Measurements from ENCODE around the gene OR6K6.

OR6K6 gene

DNA sequence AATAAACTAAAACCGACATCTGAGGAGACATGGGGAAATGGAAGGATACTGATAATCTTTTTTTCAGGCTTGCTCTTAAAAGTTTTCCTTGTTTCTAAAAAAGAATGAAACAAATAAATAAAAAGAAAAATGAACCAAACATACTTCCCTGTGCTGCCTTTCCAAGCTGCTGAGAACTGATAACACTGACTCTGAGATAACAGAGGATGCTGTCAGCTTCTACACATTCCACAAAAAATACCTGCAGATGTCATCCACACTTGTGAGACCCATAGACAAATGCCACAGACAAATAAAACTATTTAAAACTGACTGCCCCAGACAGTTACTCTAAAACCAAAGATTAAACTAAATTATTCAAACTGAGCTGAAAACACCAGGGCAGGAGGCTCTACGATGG lies 22.0 kb upstream of the OR6K6 start:
- Histone ChIP-seq H3K9ac (ENCODE audit: low read depth, low read length) (no peak overlapping the region), H3K27ac (ENCODE audit: low read length) (no peak overlapping the region), H3K27me3 (ENCODE audit: insufficient read depth, low read length) (no peaks in the 10 kb centered on the region), H3K9me3 (ENCODE audit: insufficient read depth, low read depth, low read length) (no peaks in the 10 kb centered on the region), H3K4me3 (ENCODE audit: low read length) (no peak overlapping the region), H3K4me1 (ENCODE audit: insufficient read depth, low read length) (no peaks in the 10 kb centered on the region), H3K36me3 (ENCODE audit: insufficient read depth, low read depth, low read length) (no peaks in the 10 kb centered on the region)

DNA sequence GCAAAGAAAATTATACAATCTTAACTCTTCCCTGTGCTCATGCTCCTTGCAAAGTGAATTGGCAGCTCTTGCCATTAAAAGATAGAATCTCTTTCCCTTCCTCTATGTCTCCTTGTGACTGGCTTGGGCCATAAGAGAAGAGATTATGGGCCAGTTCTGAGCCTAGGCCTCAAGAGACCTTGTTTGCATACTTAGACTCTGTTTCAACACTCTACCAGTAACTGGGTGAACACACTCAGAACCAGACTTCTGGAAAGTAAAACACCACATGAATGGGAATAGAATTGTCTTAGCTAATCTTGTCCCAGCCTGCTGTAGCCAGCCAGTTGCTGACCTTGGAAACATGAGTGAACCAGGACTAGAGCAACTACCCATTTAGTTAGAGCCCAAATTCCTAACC lies 18.7 kb upstream of the OR6K6 start:
- H3K36me3 ChIP-seq (ENCODE audit: insufficient read depth, low read depth, low read length), result no peaks in the 10 kb centered on the region
- no peak overlapping the region for H3K4me3 ChIP-seq (ENCODE audit: low read length)
- H3K4me1 ChIP-seq (ENCODE audit: insufficient read depth, low read length), result no peaks in the 10 kb centered on the region
- H3K9me3 ChIP-seq (ENCODE audit: insufficient read depth, low read depth, low read length), result no peaks in the 10 kb centered on the region
- no peak overlapping the region for H3K27ac ChIP-seq (ENCODE audit: low read length)
- no peak overlapping the region for H3K9ac ChIP-seq (ENCODE audit: low read depth, low read length)
- no peaks in the 10 kb centered on the region for H3K27me3 ChIP-seq (ENCODE audit: insufficient read depth, low read length)

DNA sequence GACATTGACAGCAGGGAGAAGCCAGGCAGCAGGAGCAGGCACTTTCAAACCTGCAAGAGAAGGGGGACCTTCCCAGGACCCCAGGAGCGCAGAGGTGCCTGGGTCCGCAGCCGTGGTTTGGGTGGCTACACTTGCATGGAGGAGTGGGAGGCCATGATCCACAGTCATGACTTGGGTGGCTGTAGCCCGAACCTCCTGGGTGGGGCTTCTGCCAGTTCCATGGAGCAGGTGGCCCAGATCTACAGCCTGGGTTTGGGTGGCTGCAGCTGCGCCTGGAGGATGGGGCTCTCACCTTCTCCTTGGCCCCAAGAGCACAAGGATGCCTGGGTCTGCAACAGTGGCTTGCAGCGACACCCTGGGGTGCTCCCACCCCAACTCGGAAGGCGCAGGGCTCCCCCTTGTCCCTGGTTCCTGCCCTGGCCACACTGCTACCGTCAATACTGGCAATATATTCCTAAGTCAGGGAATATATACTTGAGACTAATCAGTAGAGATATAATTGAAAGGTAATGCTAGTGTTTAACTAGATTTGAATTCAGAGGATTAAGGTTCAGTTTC lies 2.3 kb upstream of the OR6K6 start:
- no peaks in the 10 kb centered on the region for H3K27me3 ChIP-seq (ENCODE audit: insufficient read depth, low read length)
- no peaks in the 10 kb centered on the region for H3K9me3 ChIP-seq (ENCODE audit: insufficient read depth, low read depth, low read length)
- no peaks in the 10 kb centered on the region for H3K36me3 ChIP-seq (ENCODE audit: insufficient read depth, low read depth, low read length)
- no peak overlapping the region for H3K4me3 ChIP-seq (ENCODE audit: low read length)
- H3K4me1 ChIP-seq (ENCODE audit: insufficient read depth, low read length), result no peaks in the 10 kb centered on the region
- no peak overlapping the region for H3K9ac ChIP-seq (ENCODE audit: low read depth, low read length)
- H3K27ac ChIP-seq (ENCODE audit: low read length), result no peak overlapping the region

DNA sequence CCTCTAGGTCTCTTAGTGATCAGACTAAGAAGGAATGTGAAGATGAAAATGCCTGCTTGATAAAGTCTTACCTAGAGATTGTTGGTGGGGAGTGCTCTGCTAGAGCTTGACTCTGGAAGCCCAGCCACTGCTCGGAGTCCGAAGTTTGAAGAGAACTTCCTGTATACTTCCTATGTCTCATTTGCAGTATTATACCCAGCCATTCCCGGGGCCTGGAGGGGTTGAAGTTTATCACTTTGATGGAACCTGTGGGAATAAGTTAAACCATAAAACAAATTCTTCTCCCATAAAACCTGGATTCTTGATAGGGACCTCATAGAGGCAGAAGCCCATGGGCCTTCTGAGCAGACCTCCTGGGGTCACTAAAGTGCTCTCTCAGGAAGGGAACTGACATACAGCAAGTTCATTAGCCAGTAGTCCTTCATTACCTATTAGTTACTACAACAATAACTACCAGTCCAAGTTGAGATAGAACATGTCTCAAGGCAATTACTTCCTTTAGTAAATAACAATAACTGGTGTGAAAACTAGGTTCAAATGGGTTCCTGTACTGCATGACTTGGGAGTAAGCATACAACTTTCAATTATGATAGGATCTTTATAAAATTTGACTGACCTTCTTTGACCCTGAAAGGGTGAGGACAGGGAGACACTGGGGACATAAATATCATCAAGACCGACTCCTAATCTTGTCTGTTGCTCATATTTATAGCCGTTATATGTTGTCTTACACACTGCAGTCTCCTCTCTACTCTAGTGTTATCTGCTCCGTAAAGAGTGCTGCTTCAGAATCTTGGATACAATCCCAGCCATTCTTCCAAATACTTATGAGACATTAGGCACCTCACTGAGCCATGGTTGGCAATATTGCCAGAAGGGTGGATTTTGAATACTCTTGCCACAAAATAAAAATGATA lies 17.7 kb downstream of the OR6K6 start, which contains the start of gene OR6N1:
OR6N1 (minus strand) TSS at position 246 of the 917 bp plus-strand sequence. CDS start 5,513 bp downstream, outside the sequence.
- H3K27me3 ChIP-seq (ENCODE audit: insufficient read depth, low read length), result no peaks in the 10 kb centered on the region
- no peak within 1 kb of the TSS for H3K4me3 ChIP-seq (ENCODE audit: low read length)
- no peak within 1 kb of the TSS for H3K9ac ChIP-seq (ENCODE audit: low read depth, low read length)
- no peaks in the 10 kb centered on the region for H3K4me1 ChIP-seq (ENCODE audit: insufficient read depth, low read length)
- no peak within 1 kb of the TSS for H3K27ac ChIP-seq (ENCODE audit: low read length)
- no peaks in the 10 kb centered on the region for H3K9me3 ChIP-seq (ENCODE audit: insufficient read depth, low read depth, low read length)
- H3K36me3 ChIP-seq (ENCODE audit: insufficient read depth, low read depth, low read length), result no peaks in the 10 kb centered on the region

DNA sequence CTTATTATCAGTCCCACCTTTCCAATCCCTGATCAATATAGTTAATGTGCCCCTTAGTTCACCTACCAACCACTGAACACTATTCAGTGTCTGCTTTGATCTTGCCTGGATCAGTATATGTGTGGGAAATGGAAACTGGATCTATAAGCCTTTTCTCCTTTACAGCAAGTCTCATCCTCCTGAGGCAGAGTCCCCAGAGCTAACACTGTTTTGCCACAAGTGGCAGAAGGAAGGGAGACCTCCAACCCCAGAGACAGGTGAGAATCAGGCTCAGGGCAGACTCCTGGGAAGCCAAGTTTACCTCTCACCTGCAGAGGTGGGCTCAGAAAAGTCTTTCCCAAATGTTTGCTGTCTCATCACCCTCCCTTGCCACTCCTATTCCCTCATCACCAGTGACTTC lies 26.6 kb downstream of the OR6K6 start, which contains the start of gene OR6N2:
OR6N2 (minus strand) TSS at position 101 of the 400 bp plus-strand sequence. CDS start 3,569 bp downstream, outside the sequence.
- H3K4me1 ChIP-seq (ENCODE audit: insufficient read depth, low read length), result no peaks in the 10 kb centered on the region
- no peaks in the 10 kb centered on the region for H3K36me3 ChIP-seq (ENCODE audit: insufficient read depth, low read depth, low read length)
- no peak within 1 kb of the TSS for H3K27ac ChIP-seq (ENCODE audit: low read length)
- H3K4me3 ChIP-seq (ENCODE audit: low read length), result no peak within 1 kb of the TSS
- no peaks in the 10 kb centered on the region for H3K9me3 ChIP-seq (ENCODE audit: insufficient read depth, low read depth, low read length)
- no peaks in the 10 kb centered on the region for H3K27me3 ChIP-seq (ENCODE audit: insufficient read depth, low read length)
- H3K9ac ChIP-seq (ENCODE audit: low read depth, low read length), result no peak within 1 kb of the TSS

DNA sequence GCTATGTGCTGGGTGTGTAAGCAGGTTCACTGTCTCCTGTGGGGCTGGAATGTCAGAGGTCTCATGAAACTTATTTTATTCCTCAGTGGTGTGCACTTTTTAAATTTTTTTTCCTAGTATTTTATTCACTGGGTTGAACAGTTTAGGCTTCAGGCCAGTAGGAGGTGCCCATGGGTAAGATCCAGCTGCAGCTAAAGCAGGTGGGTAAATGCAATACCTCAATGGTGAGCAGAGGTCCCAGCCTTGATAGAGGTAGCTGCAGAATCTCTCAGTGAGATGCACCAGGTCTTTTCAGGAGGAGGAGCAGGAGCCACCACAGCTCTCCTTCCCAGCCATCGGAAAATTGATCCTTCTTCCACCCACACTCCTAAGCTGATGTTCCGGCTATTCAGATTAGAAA lies 39.1 kb downstream of the OR6K6 start:
- Histone ChIP-seq H3K4me1 (ENCODE audit: insufficient read depth, low read length) (no peaks in the 10 kb centered on the region; the same call in 1 of the 2 replicates), H3K27me3 (ENCODE audit: insufficient read depth, low read length) (no peaks in the 10 kb centered on the region), H3K9ac (ENCODE audit: low read depth, low read length) (no peak overlapping the region), H3K4me3 (ENCODE audit: low read length) (no peak overlapping the region), H3K27ac (ENCODE audit: low read length) (no peak overlapping the region), H3K9me3 (ENCODE audit: insufficient read depth, low read depth, low read length) (no peaks in the 10 kb centered on the region), H3K36me3 (ENCODE audit: insufficient read depth, low read depth, low read length) (no peaks in the 10 kb centered on the region)

DNA sequence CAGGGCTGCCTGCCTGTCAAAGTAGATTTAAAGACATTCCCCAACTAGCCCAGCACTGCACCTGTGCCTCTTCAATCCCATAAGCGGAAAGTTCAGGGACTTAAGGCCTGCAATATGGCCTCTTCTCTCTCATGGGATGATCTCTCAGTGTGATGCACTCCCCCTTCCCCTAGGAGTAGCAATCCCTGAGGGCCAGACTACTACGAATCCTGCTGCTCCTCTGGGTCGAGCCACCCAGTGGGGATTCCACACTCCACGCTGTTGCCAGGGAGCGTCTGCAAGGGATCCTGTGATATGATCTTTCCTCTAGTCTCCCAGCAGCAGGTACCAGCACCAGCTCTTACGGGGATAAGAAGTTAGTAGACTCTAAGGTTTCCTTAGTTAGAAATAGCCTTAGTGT lies 39.7 kb downstream of the OR6K6 start:
- no peak overlapping the region for H3K9ac ChIP-seq (ENCODE audit: low read depth, low read length)
- H3K4me1 ChIP-seq (ENCODE audit: insufficient read depth, low read length), result no peaks in the 10 kb centered on the region; the same call in 1 of the 2 replicates
- H3K4me3 ChIP-seq (ENCODE audit: low read length), result no peak overlapping the region
- no peaks in the 10 kb centered on the region for H3K9me3 ChIP-seq (ENCODE audit: insufficient read depth, low read depth, low read length)
- no peak overlapping the region for H3K27ac ChIP-seq (ENCODE audit: low read length)
- H3K36me3 ChIP-seq (ENCODE audit: insufficient read depth, low read depth, low read length), result no peaks in the 10 kb centered on the region
- no peaks in the 10 kb centered on the region for H3K27me3 ChIP-seq (ENCODE audit: insufficient read depth, low read length)

DNA sequence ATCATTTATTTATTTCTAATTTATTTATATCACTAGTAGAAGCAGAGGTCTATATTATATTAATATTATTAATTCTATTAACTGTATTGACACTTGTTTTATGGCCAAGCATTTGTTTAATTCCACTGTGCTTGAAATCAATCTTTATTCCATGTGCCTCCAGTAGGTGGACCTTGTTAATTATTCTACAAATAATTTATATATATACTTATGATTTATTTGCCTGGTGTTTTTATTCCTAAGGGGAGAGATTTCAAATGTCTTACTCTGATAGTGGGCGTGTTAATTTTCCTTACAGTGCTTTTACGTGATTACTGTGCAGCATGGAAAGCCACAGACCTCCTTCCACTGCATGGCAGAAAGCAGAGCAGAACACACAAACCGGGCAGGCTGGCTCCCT lies 44.0 kb downstream of the OR6K6 start:
- no peaks in the 10 kb centered on the region; the same call in 1 of the 2 replicates for H3K4me1 ChIP-seq (ENCODE audit: insufficient read depth, low read length)
- no peak overlapping the region for H3K9ac ChIP-seq (ENCODE audit: low read depth, low read length)
- H3K4me3 ChIP-seq (ENCODE audit: low read length), result no peak overlapping the region
- no peak overlapping the region for H3K27ac ChIP-seq (ENCODE audit: low read length)
- no peaks in the 10 kb centered on the region for H3K27me3 ChIP-seq (ENCODE audit: insufficient read depth, low read length)
- no peaks in the 10 kb centered on the region for H3K36me3 ChIP-seq (ENCODE audit: insufficient read depth, low read depth, low read length)
- H3K9me3 ChIP-seq (ENCODE audit: insufficient read depth, low read depth, low read length), result no peaks in the 10 kb centered on the region

DNA sequence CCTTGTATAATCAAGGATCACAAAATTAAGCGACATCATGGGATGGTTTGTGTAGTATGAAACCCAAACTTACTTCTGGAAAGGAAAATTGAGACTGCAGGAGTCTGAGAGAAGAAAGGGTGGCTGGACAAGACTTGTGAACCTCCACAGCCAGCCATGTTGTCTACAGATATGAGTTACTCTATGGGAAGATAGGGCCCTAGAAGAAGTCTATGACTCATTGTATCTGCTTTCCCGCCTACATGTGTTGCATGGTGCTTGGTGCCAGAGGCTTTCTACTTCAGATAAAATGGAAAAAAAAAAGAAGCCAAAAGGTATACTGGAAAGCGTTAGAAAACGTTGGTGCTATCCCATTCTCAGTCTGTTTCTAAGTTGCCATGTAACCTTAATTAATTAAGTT lies 45.2 kb downstream of the OR6K6 start:
- Histone ChIP-seq H3K9me3 (ENCODE audit: insufficient read depth, low read depth, low read length) (no peaks in the 10 kb centered on the region), H3K27ac (ENCODE audit: low read length) (no peak overlapping the region), H3K27me3 (ENCODE audit: insufficient read depth, low read length) (no peaks in the 10 kb centered on the region), H3K9ac (ENCODE audit: low read depth, low read length) (no peak overlapping the region), H3K4me1 (ENCODE audit: insufficient read depth, low read length) (no peaks in the 10 kb centered on the region; the same call in 1 of the 2 replicates), H3K4me3 (ENCODE audit: low read length) (no peak overlapping the region), H3K36me3 (ENCODE audit: insufficient read depth, low read depth, low read length) (no peaks in the 10 kb centered on the region)

DNA sequence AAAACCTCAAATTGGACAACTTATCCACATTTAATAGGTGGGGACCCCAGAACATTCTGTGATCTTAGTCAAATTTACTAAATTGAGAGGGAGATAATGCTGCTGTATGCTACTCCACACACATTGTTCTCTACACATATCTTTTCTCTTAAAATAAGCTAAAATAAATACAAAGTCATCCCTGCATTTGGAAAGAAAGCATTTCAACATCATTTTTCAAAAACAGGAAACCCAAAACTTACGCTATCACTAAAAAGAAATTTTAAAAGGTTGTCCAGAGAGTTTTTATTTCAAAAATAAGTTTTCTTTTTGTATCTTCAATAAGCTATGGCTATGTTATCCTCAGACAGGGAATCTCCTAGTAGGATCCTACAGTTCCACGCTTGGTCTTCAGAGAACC lies 46.0 kb downstream of the OR6K6 start:
- H3K4me1 ChIP-seq (ENCODE audit: insufficient read depth, low read length), result no peaks in the 10 kb centered on the region; the same call in 1 of the 2 replicates
- no peaks in the 10 kb centered on the region for H3K36me3 ChIP-seq (ENCODE audit: insufficient read depth, low read depth, low read length)
- no peaks in the 10 kb centered on the region for H3K27me3 ChIP-seq (ENCODE audit: insufficient read depth, low read length)
- H3K27ac ChIP-seq (ENCODE audit: low read length), result no peak overlapping the region
- H3K4me3 ChIP-seq (ENCODE audit: low read length), result no peak overlapping the region
- no peaks in the 10 kb centered on the region for H3K9me3 ChIP-seq (ENCODE audit: insufficient read depth, low read depth, low read length)
- no peak overlapping the region for H3K9ac ChIP-seq (ENCODE audit: low read depth, low read length)

DNA sequence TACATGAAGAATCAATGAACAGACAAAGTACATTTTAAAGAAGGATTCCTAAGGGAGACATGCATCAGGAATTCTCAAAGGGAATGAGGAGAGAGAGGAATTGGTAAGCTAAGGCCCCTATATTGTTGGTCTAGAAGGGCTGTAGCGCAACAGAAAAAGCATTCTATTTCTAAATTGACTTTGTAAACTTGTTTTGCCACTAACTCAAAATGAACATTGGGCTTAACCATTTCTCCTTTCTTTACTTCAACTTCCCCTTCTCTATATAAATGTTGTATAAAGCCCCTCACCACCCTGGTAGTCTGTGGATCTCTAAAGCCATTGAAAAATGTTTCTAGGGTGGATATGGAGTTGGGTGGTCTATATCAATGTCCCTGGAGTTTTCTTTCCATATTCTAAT lies 46.9 kb downstream of the OR6K6 start:
- Histone ChIP-seq H3K9me3 (ENCODE audit: insufficient read depth, low read depth, low read length) (no peaks in the 10 kb centered on the region), H3K4me1 (ENCODE audit: insufficient read depth, low read length) (no peaks in the 10 kb centered on the region; the same call in 1 of the 2 replicates), H3K27me3 (ENCODE audit: insufficient read depth, low read length) (no peaks in the 10 kb centered on the region), H3K27ac (ENCODE audit: low read length) (no peak overlapping the region), H3K36me3 (ENCODE audit: insufficient read depth, low read depth, low read length) (no peaks in the 10 kb centered on the region), H3K9ac (ENCODE audit: low read depth, low read length) (no peak overlapping the region), H3K4me3 (ENCODE audit: low read length) (no peak overlapping the region)

DNA sequence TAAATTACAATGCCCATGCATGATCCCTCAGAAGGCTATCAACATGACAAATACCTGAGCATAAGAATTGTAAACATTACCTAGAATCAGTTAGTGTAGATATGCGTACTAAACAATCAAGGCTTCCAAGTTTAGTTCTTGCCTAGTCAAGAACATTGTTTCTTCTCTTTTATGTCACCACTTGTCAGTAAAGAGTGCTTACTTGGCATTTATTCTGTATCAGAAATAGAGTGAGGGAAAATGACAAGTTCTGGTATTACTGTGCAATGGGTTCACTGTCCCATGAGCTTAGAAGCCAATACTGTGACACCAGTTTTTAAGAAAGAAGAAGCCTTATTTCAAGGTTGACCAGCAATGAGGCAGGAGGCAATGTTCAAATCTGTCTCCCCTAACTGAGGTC lies 49.2 kb downstream of the OR6K6 start:
- H3K27me3 ChIP-seq (ENCODE audit: insufficient read depth, low read length), result no peaks in the 10 kb centered on the region
- H3K4me1 ChIP-seq (ENCODE audit: insufficient read depth, low read length), result no peaks in the 10 kb centered on the region
- H3K9ac ChIP-seq (ENCODE audit: low read depth, low read length), result no peak overlapping the region
- H3K36me3 ChIP-seq (ENCODE audit: insufficient read depth, low read depth, low read length), result no peaks in the 10 kb centered on the region
- no peak overlapping the region for H3K27ac ChIP-seq (ENCODE audit: low read length)
- H3K4me3 ChIP-seq (ENCODE audit: low read length), result no peak overlapping the region
- H3K9me3 ChIP-seq (ENCODE audit: insufficient read depth, low read depth, low read length), result no peaks in the 10 kb centered on the region

All from iPS-20b (cell line).